Measurements from ENCODE around the gene C1QTNF6. TPM values are rescaled to one million over a fixed set of nuclear protein-coding genes. Genes with fewer than 3 reads are reported as not detected.

C1QTNF6 gene
- total RNA-seq, 1 experiment from 2014 or later: 14.1 TPM

- in situ Hi-C loops (cut with HindIII; ENCODE audit: low pct_unique_long_range_greater_than_20kb, low sequenced_read_pairs): loop anchor here (10.0 kb wide), 2 partner anchors 129 to 141 kb away; partner anchors contain the start of gene KCTD17
- DNase-seq (ENCODE audit: low read depth): no peak
Observed at GRCh38 chr22:37183432-37184379, 4.3 kb downstream of the C1QTNF6 start.

GRCh38 chr22:37182949-37183245, 5.2 kb downstream of the C1QTNF6 start:
- DNase-seq (ENCODE audit: low read depth): no peak

GRCh38 chr22:37182101-37182948, 5.7 kb downstream of the C1QTNF6 start:
- in situ Hi-C loops (cut with HindIII; ENCODE audit: low pct_unique_long_range_greater_than_20kb, low sequenced_read_pairs): loop anchor here (10.0 kb wide), 2 partner anchors 128 to 142 kb away; partner anchors contain the start of gene KCTD17

More at GRCh38 chr22:37182949-37183245, 5.2 kb downstream of the C1QTNF6 start:
- in situ Hi-C loops (cut with HindIII; ENCODE audit: low pct_unique_long_range_greater_than_20kb, low sequenced_read_pairs): loop anchor here (10.0 kb wide), 2 partner anchors 128 to 142 kb away; partner anchors contain the start of gene KCTD17

GRCh38 chr22:37181681-37182080, 6.4 kb downstream of the C1QTNF6 start:
- DNase-seq (ENCODE audit: low read depth): no peak
- in situ Hi-C loops (cut with HindIII; ENCODE audit: low pct_unique_long_range_greater_than_20kb, low sequenced_read_pairs): loop anchor here (10.0 kb wide), 2 partner anchors 127 to 143 kb away; partner anchors contain the start of gene KCTD17

More at GRCh38 chr22:37182101-37182948, 5.7 kb downstream of the C1QTNF6 start:
- no peak for DNase-seq (ENCODE audit: low read depth)

- DNase-seq (ENCODE audit: low read depth): no peak
- in situ Hi-C loops (cut with HindIII; ENCODE audit: low pct_unique_long_range_greater_than_20kb, low sequenced_read_pairs): loop anchor here (10.0 kb wide), 2 partner anchors 126 to 144 kb away; partner anchors contain the start of gene KCTD17
Observed at GRCh38 chr22:37180531-37181231, 7.4 kb downstream of the C1QTNF6 start.

GRCh38 chr22:37179622-37180420, 8.2 kb downstream of the C1QTNF6 start:
- in situ Hi-C loops (cut with HindIII; ENCODE audit: low pct_unique_long_range_greater_than_20kb, low sequenced_read_pairs): loop anchor here (10.0 kb wide), 2 partner anchors 125 to 145 kb away; partner anchors contain the start of gene KCTD17
- DNase-seq (ENCODE audit: low read depth): no peak

- in situ Hi-C loops (cut with HindIII; ENCODE audit: low pct_unique_long_range_greater_than_20kb, low sequenced_read_pairs): no loop called here
- no peak for DNase-seq (ENCODE audit: low read depth)
Observed at GRCh38 chr22:37179126-37179470, 8.9 kb downstream of the C1QTNF6 start.

GRCh38 chr22:37178350-37179125, 9.5 kb downstream of the C1QTNF6 start:
- in situ Hi-C loops (cut with HindIII; ENCODE audit: low pct_unique_long_range_greater_than_20kb, low sequenced_read_pairs): no loop called here
- DNase-seq (ENCODE audit: low read depth): peak; percentile 24

- DNase-seq (ENCODE audit: low read depth): no peak
- in situ Hi-C loops (cut with HindIII; ENCODE audit: low pct_unique_long_range_greater_than_20kb, low sequenced_read_pairs): no loop called here
Observed at GRCh38 chr22:37177755-37178154, 10.3 kb downstream of the C1QTNF6 start.

GRCh38 chr22:37177221-37177620, 10.8 kb downstream of the C1QTNF6 start:
- in situ Hi-C loops (cut with HindIII; ENCODE audit: low pct_unique_long_range_greater_than_20kb, low sequenced_read_pairs): no loop called here

GRCh38 chr22:37176464-37177061, 11.5 kb downstream of the C1QTNF6 start:
- in situ Hi-C loops (cut with HindIII; ENCODE audit: low pct_unique_long_range_greater_than_20kb, low sequenced_read_pairs): no loop called here
- DNase-seq (ENCODE audit: low read depth): no peak

More at GRCh38 chr22:37177221-37177620, 10.8 kb downstream of the C1QTNF6 start:
- DNase-seq (ENCODE audit: low read depth): no peak

- no peak for DNase-seq (ENCODE audit: low read depth)
- in situ Hi-C loops (cut with HindIII; ENCODE audit: low pct_unique_long_range_greater_than_20kb, low sequenced_read_pairs): no loop called here
Observed at GRCh38 chr22:37175414-37176281, 12.4 kb downstream of the C1QTNF6 start.

GRCh38 chr22:37174964-37175363, 13.1 kb downstream of the C1QTNF6 start:
- in situ Hi-C loops (cut with HindIII; ENCODE audit: low pct_unique_long_range_greater_than_20kb, low sequenced_read_pairs): no loop called here
- DNase-seq (ENCODE audit: low read depth): no peak

- in situ Hi-C loops (cut with HindIII; ENCODE audit: low pct_unique_long_range_greater_than_20kb, low sequenced_read_pairs): no loop called here
- DNase-seq (ENCODE audit: low read depth): no peak
Observed at GRCh38 chr22:37173709-37174108, 14.3 kb downstream of the C1QTNF6 start.
